ENCODE measurements around the gene SCNN1A.
A peak's percentile ranks its signal among the peaks of the same experiment; 100 is the strongest.

SCNN1A gene

DNA sequence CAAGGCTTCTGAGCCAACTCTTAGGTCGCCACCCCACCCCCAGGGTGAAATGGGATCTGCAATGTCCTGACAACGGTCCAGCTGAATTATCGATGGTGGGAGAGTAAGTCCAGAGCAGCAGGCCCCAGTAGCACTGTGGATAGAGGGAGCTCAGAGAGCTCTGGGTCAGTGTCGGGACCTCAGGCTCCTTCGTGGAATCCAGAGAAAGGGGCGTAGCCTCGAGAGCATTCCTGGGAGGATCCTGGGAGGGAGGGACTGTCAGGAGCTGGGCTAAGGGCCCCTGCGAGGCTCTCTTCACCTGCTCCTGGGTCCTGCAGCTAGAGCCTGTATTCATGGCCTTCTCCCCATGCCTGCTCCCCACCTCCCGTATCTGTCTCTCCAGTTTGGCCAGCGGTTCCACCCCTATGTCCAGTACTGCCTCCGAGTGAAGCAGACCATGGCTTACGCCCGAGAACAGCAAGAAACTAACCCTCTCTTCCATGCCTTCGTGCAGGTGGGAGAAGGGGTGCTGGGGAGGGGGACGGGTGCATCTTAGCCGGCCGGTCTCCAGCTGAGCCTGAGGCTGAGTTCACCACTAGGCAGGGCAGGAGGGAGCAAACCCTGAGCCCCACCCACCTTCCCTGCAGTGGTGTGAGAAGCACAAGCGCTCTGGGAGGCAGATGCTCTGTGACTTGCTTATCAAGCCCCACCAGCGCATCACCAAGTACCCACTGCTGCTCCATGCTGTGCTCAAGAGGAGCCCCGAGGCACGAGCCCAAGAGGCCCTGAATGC is 58.3 kb downstream of the SCNN1A start:
- Histone ChIP-seq H3K4me1 (ENCODE audit: insufficient read depth, insufficient read length) (peaks cover 65% of the 10 kb centered on the region), H3K27me3 (ENCODE audit: insufficient read depth, insufficient read length) (no peaks in the 10 kb centered on the region), H3K36me3 (ENCODE audit: insufficient read depth, insufficient read length, low read length) (peaks cover 59% of the 10 kb centered on the region), H3K9me3 (ENCODE audit: insufficient read depth, low read length) (no peaks in the 10 kb centered on the region), H3K9ac (ENCODE audit: insufficient read length, low read depth) (peak overlapping the region; percentile 52), H3K4me3 (ENCODE audit: insufficient read length, low read depth) (no peak overlapping the region)
- no peak for DNase-seq (ENCODE audit: low read depth, low spot score)
- no peak for TF ChIP-seq SUZ12 (IDR thresholded peaks at IDR 0.05; ENCODE audit: extremely low read depth, insufficient read depth, insufficient read length)
- TF ChIP-seq ZNF274 (IDR thresholded peaks at IDR 0.05; ENCODE audit: low read depth, low read length), result no peak
- TF ChIP-seq YY1 (IDR thresholded peaks at IDR 0.05; ENCODE audit: insufficient read depth, insufficient read length), result no peak

DNA sequence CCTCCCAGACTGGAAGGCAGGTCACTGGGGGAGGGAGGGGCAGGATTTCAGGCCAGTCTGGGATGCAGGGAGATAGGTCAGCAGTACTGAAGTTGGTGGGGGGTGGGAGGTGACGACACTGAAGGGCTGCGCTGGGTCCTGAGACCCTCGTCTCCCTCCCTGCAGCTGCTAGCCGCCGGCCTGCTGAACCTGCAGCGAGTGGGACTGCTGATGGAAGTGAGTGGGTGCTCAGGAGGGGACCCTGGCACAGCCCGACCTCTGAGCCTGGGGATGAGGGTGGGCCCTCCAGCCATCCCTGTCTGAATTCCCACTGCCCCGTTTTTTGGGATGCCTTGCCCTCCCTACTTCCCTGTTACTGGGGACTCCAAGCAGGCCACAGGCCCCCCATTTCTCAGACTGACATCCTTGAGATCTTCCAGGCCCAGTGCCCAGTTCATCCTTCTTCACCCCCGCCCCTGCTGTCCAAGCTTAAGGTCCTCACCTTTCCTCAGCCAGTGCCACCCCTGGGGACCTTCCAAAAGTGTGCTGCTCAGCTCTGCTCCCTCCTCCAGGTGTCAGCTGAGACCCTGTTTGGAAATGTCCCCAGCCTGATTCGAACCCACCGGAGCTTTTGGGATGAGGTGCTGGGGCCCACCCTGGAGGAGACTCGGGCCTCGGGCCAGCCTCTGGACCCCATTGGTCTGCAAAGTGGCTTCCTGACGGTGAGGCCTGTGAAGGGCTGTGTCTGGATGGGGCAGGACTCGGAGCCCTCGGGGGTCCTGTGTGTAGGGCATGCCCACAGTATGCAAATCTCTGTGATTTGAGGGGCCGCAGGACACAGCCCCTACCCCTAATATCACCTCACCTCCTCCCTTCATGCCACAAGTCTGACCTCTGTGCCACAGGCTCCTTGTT is 59.4 kb downstream of the SCNN1A start:
- no peak overlapping the region for H3K4me3 ChIP-seq (ENCODE audit: insufficient read length, low read depth)
- H3K27me3 ChIP-seq (ENCODE audit: insufficient read depth, insufficient read length), result no peaks in the 10 kb centered on the region
- peaks cover 59% of the 10 kb centered on the region for H3K36me3 ChIP-seq (ENCODE audit: insufficient read depth, insufficient read length, low read length)
- H3K9ac ChIP-seq (ENCODE audit: insufficient read length, low read depth), result peak overlapping the region; percentile 29
- H3K4me1 ChIP-seq (ENCODE audit: insufficient read depth, insufficient read length), result peaks cover 73% of the 10 kb centered on the region
- H3K9me3 ChIP-seq (ENCODE audit: insufficient read depth, low read length), result no peaks in the 10 kb centered on the region
- TF ChIP-seq ZNF274 (IDR thresholded peaks at IDR 0.05; ENCODE audit: low read depth, low read length) (no peak), YY1 (IDR thresholded peaks at IDR 0.05; ENCODE audit: insufficient read depth, insufficient read length) (no peak), SUZ12 (IDR thresholded peaks at IDR 0.05; ENCODE audit: extremely low read depth, insufficient read depth, insufficient read length) (no peak)
- DNase-seq (ENCODE audit: low read depth, low spot score), result no peak

DNA sequence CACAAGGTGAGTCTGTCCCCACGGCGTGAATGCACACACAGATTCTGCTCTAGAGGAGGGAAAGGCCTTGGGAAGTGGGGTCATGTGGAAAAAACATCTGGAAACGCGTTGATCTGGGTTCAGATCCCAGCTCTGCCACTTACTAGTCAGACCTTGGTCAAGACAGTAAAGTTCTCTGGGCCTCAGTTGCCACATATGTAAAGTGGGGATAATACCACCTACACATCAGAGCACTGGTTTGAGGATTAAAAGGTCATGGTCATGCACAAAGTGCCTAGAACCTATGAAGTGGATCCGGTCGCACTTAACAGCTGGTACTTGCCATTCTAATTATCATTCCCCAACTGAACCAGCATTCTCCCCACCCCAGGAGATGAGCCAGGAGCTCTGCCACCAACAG is 60.2 kb downstream of the SCNN1A start:
- no peaks in the 10 kb centered on the region for H3K9me3 ChIP-seq (ENCODE audit: insufficient read depth, low read length)
- no peak for TF ChIP-seq YY1 (IDR thresholded peaks at IDR 0.05; ENCODE audit: insufficient read depth, insufficient read length)
- no peak for TF ChIP-seq SUZ12 (IDR thresholded peaks at IDR 0.05; ENCODE audit: extremely low read depth, insufficient read depth, insufficient read length)
- TF ChIP-seq ZNF274 (IDR thresholded peaks at IDR 0.05; ENCODE audit: low read depth, low read length), result no peak
- DNase-seq (ENCODE audit: low read depth, low spot score), result no peak
- peaks cover 59% of the 10 kb centered on the region for H3K36me3 ChIP-seq (ENCODE audit: insufficient read depth, insufficient read length, low read length)
- H3K27me3 ChIP-seq (ENCODE audit: insufficient read depth, insufficient read length), result no peaks in the 10 kb centered on the region
- no peak overlapping the region for H3K9ac ChIP-seq (ENCODE audit: insufficient read length, low read depth)
- H3K4me1 ChIP-seq (ENCODE audit: insufficient read depth, insufficient read length), result peaks cover 67% of the 10 kb centered on the region
- no peak overlapping the region for H3K4me3 ChIP-seq (ENCODE audit: insufficient read length, low read depth)

DNA sequence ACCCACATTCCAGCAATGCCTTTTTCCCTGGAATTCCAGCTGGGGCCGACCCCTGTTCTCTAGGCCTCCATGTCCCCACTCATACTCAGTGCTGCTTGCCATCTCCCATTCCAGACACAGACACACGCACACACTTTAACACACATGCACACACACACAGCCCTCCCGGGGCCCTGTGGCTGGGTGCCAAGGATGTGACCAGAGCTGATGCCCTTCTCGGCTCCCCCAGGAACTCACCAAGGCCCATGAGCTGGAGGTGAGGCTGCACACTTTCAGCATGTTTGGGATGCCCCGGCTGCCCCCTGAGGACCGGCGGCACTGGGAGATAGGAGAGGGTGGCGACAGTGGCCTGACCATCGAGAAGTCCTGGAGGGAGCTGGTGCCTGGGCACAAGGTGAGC is 60.6 kb downstream of the SCNN1A start:
- TF ChIP-seq ZNF274 (IDR thresholded peaks at IDR 0.05; ENCODE audit: low read depth, low read length) (no peak), YY1 (IDR thresholded peaks at IDR 0.05; ENCODE audit: insufficient read depth, insufficient read length) (no peak), SUZ12 (IDR thresholded peaks at IDR 0.05; ENCODE audit: extremely low read depth, insufficient read depth, insufficient read length) (no peak)
- no peaks in the 10 kb centered on the region for H3K9me3 ChIP-seq (ENCODE audit: insufficient read depth, low read length)
- H3K4me1 ChIP-seq (ENCODE audit: insufficient read depth, insufficient read length), result peaks cover 67% of the 10 kb centered on the region
- no peak overlapping the region for H3K4me3 ChIP-seq (ENCODE audit: insufficient read length, low read depth)
- H3K27me3 ChIP-seq (ENCODE audit: insufficient read depth, insufficient read length), result peaks cover 3% of the 10 kb centered on the region
- H3K36me3 ChIP-seq (ENCODE audit: insufficient read depth, insufficient read length, low read length), result peaks cover 56% of the 10 kb centered on the region
- no peak for DNase-seq (ENCODE audit: low read depth, low spot score)
- H3K9ac ChIP-seq (ENCODE audit: insufficient read length, low read depth), result no peak overlapping the region

DNA sequence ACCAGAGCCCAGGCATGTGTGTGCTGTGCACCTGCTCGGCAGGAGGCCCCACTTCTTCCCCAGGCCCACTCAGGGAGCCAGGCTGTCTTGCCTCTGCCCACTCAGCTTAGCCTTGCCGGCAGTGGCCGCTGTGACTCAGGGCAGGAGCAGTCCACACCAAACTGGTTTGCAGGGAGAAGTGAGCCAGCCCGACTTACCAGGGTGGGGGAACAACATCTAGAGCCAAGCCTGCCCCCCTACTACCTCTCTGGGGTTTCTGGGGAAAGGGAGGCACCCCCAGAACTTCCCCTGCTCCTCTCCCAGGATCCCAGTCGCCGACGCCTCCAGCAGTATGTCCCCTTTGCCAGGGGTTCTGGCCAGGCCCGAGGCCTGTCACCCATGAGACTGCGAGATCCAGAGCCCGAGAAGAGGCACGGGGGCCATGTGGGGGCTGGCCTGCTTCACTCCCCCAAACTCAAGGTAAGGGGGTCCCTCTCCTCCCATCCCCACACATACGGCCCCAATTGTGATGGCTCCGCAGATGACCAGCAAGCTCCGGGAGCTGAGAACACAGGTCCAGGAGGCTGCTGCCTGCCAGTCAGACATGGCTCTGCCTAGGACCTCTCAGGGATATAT is 61.9 kb downstream of the SCNN1A start:
- no peak overlapping the region for H3K4me3 ChIP-seq (ENCODE audit: insufficient read length, low read depth)
- H3K9ac ChIP-seq (ENCODE audit: insufficient read length, low read depth), result peak overlapping the region; percentile 53
- peaks cover 60% of the 10 kb centered on the region for H3K4me1 ChIP-seq (ENCODE audit: insufficient read depth, insufficient read length)
- no peaks in the 10 kb centered on the region for H3K9me3 ChIP-seq (ENCODE audit: insufficient read depth, low read length)
- H3K36me3 ChIP-seq (ENCODE audit: insufficient read depth, insufficient read length, low read length), result peaks cover 45% of the 10 kb centered on the region
- DNase-seq (ENCODE audit: low read depth, low spot score), result no peak
- peaks cover 11% of the 10 kb centered on the region for H3K27me3 ChIP-seq (ENCODE audit: insufficient read depth, insufficient read length)
- TF ChIP-seq SUZ12 (IDR thresholded peaks at IDR 0.05; ENCODE audit: extremely low read depth, insufficient read depth, insufficient read length), result no peak
- TF ChIP-seq ZNF274 (IDR thresholded peaks at IDR 0.05; ENCODE audit: low read depth, low read length), result no peak
- TF ChIP-seq YY1 (IDR thresholded peaks at IDR 0.05; ENCODE audit: insufficient read depth, insufficient read length), result no peak

DNA sequence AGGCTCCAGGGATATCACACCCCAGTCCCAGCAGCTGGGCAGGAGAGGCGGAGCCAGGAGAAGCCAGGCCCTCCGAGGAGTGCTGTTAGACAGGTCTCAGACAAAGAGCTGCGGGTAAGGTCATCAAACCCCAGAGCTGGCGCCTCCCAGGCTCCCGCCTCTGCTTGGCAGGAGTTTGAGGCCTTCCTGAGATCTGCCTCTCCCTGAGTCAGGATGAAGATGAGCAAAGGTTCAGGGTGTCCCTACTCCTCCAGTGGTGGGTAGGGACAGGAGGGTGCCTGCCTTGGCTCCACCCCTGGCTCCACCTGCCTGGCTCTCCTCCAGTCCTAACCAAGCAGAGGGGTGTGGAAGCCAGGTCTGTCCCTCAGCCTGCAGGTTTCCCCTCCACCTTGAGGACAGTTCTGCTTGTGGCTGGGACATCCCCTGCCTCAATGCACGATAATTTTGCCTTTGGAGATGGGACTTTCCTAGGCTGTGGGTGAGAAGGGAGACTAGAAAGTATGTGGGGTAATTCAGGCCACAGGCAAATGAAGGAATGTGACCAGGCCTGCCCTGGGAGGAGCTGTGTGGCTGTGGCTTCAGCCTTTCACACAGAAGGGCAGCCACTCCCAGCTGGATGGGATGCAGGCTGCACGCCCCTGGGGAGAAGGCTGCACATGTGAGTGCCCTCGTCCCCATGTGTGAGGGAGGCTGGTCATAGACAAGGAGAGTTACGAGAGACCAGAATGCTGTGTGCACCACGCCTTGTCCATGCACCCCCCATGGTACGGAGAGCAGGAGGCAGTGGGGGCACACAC is 62.6 kb downstream of the SCNN1A start:
- H3K27me3 ChIP-seq (ENCODE audit: insufficient read depth, insufficient read length), result peaks cover 11% of the 10 kb centered on the region
- H3K9ac ChIP-seq (ENCODE audit: insufficient read length, low read depth), result peak overlapping the region; percentile 53
- no peak overlapping the region for H3K4me3 ChIP-seq (ENCODE audit: insufficient read length, low read depth)
- DNase-seq (ENCODE audit: low read depth, low spot score), result no peak
- H3K36me3 ChIP-seq (ENCODE audit: insufficient read depth, insufficient read length, low read length), result peaks cover 38% of the 10 kb centered on the region
- H3K9me3 ChIP-seq (ENCODE audit: insufficient read depth, low read length), result no peaks in the 10 kb centered on the region
- TF ChIP-seq SUZ12 (IDR thresholded peaks at IDR 0.05; ENCODE audit: extremely low read depth, insufficient read depth, insufficient read length) (no peak), YY1 (IDR thresholded peaks at IDR 0.05; ENCODE audit: insufficient read depth, insufficient read length) (no peak)
- H3K4me1 ChIP-seq (ENCODE audit: insufficient read depth, insufficient read length), result peaks cover 57% of the 10 kb centered on the region

Data from NT2/D1 (cell line).